GM12801 (cell line): Measurements from ENCODE around the gene MEF2C.

ENCODE experiments used
- TF ChIP-seq, protein P1 (sequence below): IDR thresholded peaks from one replicate; pipeline ENCODE4 v1.5.1; 2011; ENCODE audit warnings: control low read depth; ENCODE audit not compliant: insufficient read length; ENCODE audit errors: extremely low read depth

The MEF2C gene

DNA sequence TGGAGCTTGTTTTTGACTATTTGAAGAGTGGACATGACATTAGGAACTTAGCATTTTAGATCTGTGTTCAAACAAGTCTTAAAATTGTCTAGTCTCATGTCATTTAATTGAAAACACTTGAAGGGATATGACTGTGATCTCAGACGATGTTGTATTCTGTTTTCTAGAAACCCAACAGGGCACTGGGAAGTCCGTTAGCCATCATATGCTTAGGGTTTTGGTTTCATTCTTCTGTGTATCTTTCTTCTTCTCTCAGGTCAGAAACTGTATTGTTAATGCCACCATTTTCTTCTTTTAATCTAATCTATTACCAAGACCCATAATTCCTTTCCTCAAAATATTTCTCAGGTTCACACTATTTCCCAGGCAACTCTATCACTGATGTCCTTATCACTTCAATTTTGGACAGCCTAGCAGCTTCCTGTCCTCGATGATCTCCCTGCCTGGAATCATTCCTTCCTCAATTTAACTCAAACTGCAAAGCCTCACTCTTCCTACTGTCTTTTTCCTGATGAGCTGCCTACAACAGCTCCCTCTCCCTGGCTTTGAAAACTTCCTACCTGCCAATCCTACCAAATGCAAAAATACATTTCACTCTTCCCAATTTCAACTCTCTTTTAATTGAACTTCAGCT lies 77.7 kb downstream of the MEF2C start:
- TF ChIP-seq, protein P1, sequence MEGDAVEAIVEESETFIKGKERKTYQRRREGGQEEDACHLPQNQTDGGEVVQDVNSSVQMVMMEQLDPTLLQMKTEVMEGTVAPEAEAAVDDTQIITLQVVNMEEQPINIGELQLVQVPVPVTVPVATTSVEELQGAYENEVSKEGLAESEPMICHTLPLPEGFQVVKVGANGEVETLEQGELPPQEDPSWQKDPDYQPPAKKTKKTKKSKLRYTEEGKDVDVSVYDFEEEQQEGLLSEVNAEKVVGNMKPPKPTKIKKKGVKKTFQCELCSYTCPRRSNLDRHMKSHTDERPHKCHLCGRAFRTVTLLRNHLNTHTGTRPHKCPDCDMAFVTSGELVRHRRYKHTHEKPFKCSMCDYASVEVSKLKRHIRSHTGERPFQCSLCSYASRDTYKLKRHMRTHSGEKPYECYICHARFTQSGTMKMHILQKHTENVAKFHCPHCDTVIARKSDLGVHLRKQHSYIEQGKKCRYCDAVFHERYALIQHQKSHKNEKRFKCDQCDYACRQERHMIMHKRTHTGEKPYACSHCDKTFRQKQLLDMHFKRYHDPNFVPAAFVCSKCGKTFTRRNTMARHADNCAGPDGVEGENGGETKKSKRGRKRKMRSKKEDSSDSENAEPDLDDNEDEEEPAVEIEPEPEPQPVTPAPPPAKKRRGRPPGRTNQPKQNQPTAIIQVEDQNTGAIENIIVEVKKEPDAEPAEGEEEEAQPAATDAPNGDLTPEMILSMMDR = no peak

GRCh38 chr5:88804444-88804843 lies 78.5 kb downstream of the MEF2C start:
- TF ChIP-seq, protein P1 = no peak

DNA sequence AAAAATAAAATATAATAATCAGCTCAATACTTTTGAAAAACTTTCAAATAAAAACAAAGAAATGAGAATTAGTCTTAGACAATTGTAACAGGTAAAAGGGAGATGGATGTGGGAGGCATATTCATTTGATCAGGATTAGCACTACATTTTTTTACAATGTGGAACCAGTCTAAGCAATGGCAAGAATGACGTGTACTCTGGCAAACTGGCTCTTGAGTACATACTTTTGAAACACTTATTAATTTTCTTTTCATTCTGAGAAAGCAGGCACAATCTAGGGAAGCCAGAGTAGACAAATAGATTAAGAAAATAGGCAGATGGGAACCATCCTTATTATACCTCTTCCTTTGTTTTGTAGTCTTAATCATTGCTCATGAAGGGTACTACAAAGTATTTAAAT lies 79.7 kb downstream of the MEF2C start:
- TF ChIP-seq, protein P1 = no peak

- TF ChIP-seq, protein P1 = no peak
Measured at GRCh38 chr5:88799938-88800535, 82.9 kb downstream of the MEF2C start.

GRCh38 chr5:88792144-88792840 lies 90.7 kb downstream of the MEF2C start:
- TF ChIP-seq, protein P1 = no peak

DNA sequence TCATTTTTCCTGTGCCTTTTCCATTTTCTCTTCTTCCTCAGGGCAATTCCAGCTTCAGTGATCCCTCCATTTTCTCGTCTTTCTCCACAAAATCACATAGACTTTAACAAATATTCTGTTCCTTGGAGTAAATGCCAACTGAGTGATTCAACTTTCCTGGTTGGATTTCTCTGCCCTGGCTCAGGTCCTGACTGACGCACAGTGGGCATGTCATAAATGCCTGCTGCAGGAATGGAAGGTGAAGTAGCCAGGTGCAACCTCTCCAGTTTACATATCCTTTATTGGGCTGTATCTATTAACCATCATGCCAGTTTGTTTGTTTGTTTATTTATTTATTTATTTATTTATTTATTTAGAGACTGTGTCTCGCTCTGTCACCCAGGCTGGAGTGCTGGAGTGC lies 95.1 kb downstream of the MEF2C start:
- TF ChIP-seq, protein P1 = no peak

DNA sequence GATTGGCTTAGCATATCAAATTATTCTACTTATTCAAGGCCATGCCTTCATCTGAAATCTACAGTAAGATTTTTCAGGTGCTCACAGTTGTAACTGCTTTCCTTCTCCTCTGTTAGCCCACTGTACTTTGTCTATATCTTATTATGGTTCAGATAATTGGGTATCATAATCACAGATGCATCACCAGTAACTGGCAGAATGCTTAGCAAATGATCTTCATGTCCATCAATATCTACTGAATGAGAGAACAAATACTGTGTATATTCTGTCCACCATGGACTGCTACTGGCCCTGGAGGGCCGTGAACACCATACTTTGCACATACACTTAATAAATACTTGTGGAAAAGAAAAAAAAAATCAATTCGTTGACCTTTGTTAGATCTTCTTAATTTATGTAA lies 96.2 kb downstream of the MEF2C start:
- TF ChIP-seq, protein P1 = no peak
